Bladder microvascular endothelial cell (primary cell): ENCODE data around the gene EPHB1. TPM values are rescaled to one million over a fixed set of nuclear protein-coding genes. Genes with fewer than 3 reads are reported as not detected.

ENCODE experiments used
- total RNA-seq: library from RNA; depleted of rRNA; stranded (reverse); fragments of >200 nt; gene quantifications from 2 replicates; pipeline ENCODE4 v1.2.3, GENCODE V29; 2014

EPHB1 gene
- 1.5 and 14.5 TPM in 2 replicates for total RNA-seq

DNA sequence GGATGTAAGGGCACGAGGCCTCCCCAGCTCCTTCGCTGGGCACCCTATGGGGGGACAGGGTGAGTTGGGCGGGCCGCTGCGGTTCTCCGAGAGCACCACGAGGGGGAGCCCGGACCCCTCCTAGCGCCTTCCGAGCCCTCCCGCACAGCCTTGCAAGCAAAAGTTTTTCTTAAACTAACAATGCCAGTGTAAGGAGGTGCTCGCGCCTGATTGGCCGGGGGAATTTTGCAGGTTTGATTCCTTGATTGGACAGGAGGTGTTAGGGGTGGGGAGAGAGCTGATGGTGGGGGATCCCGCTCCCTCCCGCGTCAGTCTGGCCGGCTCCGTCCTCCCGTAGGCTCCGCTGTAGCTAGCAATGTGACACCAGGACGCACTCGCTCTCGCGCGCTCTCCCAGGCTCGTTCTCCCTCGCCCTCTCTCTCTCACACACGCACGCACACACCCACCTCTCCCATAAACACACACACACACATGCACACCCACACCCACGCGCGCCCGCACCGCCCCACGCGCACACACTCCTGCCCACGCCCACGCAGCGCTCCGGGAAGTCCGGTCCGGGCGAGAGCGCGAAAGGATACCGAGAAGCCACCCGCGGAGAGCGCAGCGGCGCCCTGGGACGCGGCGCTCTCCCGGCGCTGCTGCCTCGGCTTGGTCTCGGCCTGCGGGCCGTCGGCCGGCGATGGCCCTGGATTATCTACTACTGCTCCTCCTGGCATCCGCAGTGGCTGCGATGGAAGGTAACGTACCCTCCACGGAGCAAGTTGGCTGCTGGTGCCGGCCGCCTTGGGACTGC is at the start of gene EPHB1:
EPHB1 (plus strand) TSS at position 311 of the 796 bp plus-strand sequence.

Other genes with a start within 250 kb of the EPHB1 start
- gene KY, start 144.2 kb upstream of the EPHB1 start, total RNA-seq, result not detected in 2 replicates